Activated T-cell treated with anti-CD3 and anti-CD28 coated beads, Interleukin-2, amount 50 U/mL, for 48 hours (primary cell): ENCODE results near the gene TMBIM6.

ENCODE experiments used
- DNase-seq, 2 experiments: peaks; one replicate each; pipeline ENCODE4 v3.0.0-alpha.2; 2020

TMBIM6 gene

DNA sequence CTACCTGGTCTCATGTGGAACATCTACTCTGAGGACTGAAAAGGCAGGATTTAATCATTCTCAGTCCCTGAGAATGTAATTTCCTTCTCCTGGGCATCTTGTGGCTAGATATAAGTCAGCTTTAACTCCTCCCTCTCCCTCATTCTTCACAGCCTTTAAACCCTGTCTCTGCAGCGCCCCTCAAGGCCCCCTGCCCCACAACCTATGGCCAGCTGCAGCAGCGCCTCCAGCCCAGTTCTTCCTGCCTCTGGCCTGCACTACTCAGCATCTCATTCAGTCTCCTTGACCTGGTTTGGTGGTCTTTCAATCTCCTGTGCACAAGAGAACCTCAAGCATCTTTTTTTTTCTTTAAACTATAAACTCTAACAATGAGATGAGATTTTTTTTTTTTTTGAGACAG is 57.6 kb downstream of the TMBIM6 start:
- DNase-seq = no peak

DNA sequence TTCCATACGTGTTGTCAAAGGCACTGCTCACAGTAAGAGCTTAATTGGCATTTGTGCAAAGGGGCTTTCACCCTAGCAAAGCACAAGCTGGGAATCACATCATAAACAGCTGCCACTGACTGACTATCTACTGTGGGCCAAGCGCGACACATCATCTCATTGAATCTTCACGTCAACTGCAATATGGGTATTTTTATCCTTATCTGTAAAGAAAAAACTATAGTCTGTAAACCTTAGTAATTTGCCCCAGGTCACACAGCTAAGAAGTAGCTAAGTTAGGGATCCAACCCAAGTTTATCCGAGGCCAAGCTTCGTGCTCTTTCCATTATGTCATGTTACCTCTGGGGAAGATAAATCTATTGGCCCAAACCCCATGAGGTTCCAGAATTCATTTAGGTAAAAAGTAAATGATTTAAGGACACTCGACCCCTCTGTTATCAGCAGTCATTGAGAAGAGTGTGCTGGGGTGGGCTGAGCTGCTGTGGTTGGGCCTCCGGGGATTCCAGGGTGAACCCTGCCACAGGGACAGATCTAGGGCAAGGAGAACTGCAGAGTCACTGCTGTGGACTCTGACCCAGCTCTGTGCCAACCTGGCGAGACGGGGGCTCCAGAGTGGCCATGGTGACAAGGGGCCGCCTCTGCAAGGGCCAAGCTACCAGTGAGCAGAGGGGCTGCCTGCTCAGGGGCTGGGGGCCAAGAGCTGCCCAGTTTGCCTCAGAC is 59.2 kb downstream of the TMBIM6 start:
- DNase-seq = no peak

DNA sequence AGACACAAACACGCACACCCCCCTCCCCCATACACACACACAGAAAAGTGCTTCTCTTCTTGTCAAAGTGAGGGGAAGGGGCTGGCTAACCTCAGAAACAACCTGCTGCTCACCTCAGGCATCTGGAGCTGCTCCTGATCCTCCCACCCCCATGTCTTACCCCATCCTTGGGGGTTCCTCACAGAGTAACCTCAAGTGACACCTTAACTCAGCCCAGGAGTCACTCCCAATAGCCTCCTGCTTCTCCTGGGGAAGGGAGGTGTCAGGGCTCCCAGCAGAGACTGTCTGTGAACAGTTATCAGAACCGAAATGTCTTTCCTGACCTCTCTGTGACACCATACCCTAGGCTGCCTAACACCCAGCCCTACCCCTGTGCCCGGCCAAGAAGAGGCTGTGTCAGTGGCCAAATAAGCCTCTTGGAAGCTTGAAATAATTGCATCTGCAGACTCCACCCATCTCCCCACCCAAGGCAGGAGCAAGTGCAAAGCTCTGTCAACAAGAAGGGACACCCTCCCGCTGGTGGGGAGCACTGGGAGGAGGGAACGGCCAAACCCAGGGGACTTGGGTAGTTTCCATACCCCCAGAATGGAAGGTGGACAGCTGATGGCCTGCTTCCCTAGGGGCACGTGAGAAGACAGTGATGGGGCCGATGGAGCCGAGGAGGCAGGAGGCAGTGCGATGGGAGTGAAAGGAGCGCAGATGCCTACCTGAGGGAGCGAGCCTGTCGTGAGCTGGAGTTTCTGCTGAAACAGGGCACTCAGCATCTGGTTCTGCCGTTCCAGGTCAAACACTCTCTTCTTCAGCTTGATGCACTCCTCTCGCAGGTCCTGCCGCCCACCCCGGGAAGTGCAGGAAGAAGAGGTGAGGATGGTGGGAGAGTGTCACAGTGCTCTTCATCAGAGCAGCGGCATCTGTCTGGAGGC is 60.0 kb downstream of the TMBIM6 start:
- no peak for DNase-seq

DNA sequence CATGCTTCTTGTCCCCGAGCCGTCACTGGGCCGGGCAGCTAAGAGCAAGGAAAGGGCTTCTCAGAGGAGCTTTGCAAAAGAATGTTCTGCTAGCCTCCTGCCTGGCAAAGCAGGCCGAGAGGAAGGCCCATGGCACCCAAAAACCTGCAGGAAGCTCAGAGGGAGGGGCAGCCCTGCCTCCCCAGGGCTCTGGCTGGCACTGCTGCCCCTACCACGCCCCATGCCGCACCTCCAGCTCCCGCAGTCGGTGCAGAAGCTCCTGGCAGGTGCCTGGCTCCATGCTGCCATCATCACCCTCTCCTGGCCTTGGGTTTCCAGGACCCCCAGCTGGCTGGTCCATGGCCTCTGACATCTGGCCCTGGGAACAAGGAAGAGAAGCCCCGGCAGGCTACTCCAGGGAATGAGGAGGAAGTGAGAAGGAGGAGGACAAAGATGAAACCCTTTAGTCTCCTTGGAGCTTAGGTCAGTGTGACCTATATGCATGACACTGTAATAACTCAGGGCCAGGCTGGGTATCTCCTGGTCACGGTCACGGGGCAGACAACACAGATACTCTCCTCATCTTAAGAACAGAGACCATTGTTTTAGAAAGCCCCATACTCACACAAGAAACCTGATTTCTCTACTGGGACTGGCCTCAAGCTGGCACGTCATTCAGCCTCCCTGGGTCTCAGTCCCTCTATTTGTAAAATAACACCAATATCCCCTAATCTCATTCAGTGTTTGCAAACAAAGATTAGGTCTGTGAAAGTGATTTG is 62.5 kb downstream of the TMBIM6 start:
- DNase-seq = no peak

DNA sequence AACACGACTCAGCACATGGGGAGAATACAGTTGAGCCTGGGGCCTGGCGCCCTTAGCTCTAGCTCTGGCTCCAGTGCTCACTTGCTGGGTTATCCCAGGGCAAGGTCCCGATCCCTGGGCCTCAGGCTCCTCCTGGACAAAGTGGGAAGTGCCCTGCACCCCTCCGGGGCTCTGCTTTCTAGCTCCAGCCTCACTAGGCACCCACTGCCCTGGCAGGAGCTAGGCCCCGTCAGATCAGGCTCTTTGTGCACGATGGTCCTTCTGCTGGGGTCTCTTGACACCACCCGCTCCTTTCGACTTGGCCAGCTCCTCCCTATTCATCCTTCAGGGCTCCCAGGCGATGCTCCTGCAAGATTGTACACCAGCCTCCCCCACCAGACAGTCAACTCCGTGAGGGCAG is 63.5 kb downstream of the TMBIM6 start:
- no peak for DNase-seq

DNA sequence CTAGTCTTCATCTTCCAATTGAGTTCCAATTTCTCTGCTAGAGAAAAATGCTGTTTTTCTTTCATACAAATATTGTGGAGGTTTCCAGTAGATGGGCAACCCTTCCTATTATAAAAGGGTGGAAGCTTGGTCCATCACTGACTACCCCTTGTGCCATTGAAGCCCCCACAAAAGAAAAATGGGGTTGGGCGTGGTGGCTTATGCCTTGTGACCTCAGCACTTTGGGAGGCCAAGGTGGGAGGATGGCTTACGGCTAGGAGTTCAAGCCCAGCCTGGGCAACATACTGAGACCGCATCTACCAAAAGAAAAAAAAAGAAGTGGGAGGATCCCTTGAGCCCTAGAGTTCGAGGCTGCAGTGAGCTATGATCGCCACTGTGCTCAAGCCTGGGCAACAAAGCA is 64.1 kb downstream of the TMBIM6 start:
- DNase-seq = no peak

DNA sequence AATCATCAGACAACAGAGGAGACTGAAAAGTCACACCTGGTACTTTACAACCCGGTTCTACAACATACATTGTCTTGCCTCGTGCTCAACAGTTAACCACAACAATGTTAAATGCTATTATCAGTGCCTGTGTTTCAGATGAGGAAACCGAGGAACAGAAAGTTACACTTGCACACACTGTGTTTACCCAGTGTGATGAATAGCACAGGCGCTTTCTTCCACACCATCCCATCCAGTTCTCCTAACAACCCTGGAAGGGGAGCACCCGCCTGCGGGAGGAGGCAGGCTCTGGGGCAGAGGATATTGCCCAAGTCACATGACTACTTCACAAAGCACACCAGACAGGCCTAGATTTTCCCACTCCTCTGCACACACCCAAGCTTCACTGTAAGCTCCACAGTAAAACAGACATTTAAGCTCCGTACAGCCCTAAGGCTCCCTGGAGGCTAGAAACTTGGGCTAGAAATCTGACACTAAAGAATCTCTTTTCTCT is 65.0 kb downstream of the TMBIM6 start:
- no peak for DNase-seq

DNA sequence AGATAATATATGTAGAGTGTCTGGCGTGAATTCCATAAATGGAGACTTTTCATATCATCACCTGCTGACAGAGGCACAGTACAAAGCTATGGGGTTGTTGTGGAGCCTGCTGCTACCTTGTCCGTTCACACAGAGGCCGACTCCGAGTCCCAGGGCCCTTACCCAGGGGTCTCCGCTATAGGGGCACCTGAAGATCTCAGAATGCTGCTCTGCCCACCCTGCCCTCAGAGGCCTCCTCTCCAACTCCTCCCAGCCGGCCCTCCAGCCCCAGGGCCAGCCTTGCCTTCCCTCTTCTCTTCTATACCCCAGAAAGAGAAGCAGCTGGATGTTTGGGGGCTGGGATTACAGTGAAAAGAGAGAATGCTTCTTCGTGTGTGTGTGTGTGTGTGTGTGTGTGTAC is 65.5 kb downstream of the TMBIM6 start:
- no peak for DNase-seq

DNA sequence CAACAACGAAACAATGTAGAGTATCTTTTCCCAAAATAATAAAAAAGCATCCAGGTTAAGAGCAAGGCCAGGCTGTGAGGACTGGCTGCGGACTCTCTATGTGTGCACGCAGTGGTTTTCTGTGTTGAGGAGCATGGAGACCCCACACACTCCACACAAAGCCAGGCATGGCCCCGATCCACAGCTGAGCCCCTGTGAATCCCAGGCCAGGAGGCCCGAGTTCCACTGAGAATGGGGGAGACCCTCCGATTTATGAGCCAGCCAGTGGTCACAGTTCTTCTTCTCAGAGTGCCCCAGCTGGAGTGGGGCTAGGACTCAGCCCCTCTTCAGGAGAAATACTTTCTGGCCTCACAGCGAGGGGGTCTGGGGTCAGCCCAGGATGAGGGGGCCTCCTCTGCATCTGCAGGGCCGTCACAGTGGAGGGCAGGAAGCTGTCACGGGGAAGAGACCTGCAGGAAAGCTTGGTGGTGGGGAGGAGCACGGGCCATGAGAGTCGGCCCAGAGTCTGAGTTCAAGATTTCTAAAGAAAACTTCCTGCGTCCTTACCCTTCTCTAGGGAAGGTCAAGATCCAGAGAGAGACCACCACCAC is 66.7 kb downstream of the TMBIM6 start:
- DNase-seq = no peak

DNA sequence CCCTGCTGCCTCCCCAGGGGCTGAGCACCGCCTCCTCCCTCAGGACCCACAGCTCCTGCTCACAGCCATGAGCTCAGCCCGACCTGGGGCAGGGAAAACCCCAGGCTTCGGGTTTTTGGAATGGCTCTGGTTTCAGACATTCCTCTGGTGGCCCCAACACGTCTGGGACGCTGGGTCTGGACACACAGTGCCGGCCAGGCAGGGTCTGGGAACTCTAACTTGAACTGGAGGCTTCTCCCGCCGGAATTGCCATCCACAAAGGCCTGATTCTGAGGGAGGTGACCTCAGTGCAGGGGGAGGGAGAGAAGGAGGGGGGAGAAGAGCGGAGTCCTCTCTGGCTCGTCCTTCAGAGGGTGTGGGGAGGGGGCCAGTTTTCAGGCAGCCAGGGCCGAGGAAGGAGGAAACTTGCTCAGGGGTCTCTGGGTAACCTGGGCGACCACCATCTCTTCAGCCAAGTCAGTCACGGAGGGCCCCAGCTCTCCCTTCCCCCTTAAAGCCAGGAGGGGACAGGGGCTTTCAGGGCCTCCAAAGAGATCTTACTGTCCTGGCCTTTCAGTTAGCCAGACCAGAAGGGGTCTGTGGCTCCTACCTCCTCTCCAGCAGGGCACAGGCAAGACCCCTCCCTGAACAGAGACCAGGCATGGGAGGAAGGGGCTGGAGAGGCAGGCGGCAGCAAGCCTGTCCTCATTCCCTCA is 67.5 kb downstream of the TMBIM6 start:
- no peak for DNase-seq

DNA sequence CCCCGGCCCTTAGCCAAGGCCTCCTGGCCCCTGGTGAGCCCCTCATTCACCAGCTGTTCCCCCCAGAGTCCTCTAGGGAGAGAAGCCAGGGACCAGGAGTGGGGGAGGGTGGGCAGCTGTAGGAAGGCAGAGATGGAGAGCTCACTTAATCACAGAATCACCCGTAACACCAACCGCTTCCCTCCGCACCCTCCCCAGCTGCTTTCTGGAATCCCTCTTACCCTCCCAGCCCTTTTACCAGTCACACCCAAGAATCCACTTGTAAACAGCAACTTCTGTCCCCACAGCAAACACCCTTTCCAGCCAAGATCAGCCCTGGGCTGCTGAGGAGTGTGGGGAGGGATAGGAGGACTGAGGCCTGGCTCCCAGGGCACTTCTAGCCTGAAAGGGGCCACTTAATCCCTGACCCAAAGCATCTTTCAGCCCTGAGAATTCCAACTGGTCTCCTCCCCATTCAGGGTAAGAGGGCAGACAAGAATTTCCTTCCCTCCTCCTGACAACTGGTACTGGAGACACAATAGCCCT is 68.1 kb downstream of the TMBIM6 start:
- no peak for DNase-seq

DNA sequence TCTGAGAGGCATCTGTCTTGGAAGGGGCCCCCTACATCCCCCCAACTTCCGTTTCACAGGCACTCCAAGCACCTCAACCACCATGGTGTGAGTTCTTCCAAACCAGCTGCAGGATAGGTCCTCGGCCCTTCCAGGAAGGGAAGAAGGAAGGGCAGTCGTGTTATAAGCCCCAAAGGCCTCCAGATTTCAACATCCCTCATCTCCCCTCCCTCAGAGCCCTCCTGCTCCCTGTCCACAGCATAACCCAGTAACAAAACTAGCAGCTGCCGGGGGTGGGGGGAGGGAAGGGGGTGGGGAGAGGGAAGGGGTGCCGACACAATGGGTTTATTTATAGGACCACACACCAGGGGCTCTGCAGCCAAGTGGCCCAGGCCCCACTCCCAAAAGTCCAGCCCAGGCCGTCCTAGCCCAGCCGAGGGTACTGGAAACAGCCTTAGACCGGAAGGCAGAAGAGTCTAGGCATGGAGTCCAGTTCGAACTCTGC is 68.6 kb downstream of the TMBIM6 start:
- no peak for DNase-seq

DNA sequence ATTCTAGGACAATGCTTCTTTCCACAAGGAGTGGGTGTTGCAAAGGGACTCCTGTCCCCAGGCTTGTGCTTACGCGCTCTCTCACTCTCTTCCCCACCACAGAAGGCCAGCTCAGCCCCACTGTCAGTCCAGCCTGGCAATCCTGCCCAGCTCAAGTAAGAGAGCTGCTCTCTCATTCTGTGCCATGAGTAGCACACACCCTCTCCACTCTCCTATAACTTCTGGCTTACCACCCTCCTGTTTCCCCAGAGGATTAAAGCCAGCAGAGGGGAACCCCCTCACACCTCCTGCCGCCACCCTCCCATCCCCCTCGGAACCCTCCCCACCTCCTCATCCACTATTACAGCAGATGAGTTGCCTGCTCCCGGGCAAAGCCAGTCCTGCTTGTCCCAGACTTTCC is 69.8 kb downstream of the TMBIM6 start:
- DNase-seq = no peak

DNA sequence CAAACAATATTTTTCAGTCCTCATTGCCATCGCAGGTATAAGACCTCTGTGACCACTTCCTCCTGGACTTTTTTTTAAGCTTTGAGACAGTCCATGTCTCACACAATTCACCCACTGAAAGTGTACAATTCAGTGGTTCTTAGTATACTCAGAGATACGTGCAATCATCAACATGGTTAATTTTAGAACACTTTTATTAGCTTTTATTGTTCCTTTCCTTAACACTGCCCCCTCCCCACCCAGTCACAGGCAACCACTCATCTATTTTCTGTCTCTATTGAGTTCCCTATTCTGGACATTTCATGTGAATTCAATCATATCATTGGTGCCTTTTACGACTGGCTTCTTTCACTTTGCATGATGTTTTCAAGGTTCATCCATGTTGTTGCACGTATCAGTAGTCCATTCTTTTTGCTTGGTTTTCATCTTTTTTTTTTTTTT is 70.6 kb downstream of the TMBIM6 start:
- no peak for DNase-seq

DNA sequence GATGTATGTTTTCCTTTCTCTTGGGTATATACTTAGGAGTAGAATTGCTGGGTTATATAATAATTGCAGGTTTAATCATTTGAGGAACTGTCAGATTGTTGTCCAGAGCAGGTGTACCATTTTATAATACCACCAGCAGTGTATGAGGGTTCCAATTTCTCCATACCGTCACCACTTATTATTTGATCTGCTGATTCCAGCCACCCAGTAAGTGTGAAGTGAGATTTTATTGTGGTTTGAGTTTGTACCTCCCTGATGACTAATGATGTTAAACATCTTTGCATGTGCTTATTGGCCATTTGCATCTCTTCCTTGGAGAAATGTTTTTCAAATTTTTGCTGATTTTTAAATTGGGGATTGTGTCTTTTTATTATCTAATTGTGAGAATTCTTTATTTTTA is 71.8 kb downstream of the TMBIM6 start:
- DNase-seq = no peak
